ENCODE data around the gene GZMM.
A peak's percentile ranks its signal among the peaks of the same experiment; 100 is the strongest.

Gene GZMM

DNA sequence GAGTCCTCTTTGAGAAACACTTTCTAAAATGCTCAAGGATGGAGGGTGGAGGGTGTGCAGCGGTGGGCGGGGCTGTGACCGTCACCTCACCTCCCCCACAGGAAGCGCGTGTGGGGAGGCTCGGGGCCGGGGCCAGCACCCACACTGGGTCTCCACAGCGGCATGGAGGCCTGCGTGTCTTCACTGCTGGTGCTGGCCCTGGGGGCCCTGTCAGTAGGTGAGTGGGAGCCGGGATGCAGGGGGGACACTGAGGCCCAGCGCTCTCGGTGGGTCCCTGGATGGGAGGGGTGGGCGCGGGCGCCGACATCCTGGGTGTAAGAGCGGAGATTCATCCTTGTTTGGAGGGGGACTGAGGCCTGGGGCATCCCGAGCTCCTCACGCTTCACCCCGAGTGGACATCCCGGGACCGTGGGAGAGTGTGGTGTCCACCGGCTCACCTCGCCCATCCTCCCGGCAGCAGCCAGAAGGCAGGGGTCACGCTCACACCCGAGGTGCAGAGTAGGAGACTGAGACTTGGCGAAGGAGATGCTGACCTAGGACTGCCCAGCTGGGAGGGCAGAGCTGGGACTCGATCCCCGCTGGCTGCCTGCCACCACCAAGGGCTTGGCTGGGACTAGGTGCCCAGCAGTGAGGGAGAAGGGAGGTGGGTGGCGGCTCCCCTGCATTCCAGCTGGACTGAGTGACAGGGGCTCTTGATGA is at the start of gene GZMM:
GZMM (plus strand) TSS at position 144 of the 699 bp plus-strand sequence; CDS start at position 163, 19 bp downstream.
- DNase-seq (ENCODE audit: low read depth in 4 of 4, low spot score in 1 of 4), result peak in 3 of 4 experiments; percentile 42 to 61 (median 56)

DNA sequence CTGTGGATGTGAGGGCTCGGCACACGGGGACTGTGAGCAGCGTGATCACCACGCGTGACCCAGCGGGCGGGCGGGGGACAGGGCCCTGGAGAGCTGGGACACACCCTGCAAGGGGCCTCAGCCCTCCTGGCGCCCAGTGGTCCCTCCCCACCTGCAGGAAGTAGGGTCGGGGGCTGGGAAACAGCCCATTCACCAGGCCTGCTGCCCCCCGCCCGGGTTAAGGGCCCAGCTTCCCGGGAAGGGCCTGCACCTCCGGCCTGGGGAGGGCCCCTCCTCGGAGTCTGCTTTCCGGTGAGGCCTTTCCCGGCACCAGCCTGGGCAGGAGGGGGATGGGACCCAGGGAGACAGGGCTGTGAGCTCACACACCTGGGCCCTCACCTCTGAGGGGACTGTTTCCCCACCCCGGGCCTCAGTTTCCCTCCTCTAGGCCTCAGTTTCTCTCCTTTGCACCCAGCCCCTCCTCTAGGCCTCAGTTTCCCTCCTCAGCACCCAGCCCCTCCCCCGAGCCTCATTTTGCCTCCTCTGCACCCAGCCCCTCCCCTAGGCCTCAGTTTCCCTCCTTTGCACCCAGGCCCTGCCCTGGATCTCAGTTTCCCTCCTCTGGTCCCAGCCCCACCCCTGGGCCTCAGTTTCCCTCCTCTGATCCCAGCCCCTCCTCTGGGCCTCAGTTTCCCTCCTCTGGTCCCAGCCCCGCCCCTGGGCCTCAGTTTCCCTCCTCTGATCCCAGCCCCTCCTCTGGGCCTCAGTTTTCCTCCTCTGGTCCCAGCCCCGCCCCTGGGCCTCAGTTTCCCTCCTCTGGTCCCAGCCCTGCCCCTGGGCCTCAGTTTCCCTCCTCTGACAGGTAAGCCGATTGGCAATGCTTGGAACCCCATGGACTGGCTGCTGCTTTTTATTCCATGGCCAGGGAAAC is 49.4 kb upstream of the GZMM start:
- DNase-seq (ENCODE audit: low read depth in 4 of 4, low spot score in 1 of 4), result no peak

GRCh38 chr19:495081-495401 is 48.8 kb upstream of the GZMM start:
- no peak for DNase-seq (ENCODE audit: low read depth in 4 of 4, low spot score in 1 of 4)

DNA sequence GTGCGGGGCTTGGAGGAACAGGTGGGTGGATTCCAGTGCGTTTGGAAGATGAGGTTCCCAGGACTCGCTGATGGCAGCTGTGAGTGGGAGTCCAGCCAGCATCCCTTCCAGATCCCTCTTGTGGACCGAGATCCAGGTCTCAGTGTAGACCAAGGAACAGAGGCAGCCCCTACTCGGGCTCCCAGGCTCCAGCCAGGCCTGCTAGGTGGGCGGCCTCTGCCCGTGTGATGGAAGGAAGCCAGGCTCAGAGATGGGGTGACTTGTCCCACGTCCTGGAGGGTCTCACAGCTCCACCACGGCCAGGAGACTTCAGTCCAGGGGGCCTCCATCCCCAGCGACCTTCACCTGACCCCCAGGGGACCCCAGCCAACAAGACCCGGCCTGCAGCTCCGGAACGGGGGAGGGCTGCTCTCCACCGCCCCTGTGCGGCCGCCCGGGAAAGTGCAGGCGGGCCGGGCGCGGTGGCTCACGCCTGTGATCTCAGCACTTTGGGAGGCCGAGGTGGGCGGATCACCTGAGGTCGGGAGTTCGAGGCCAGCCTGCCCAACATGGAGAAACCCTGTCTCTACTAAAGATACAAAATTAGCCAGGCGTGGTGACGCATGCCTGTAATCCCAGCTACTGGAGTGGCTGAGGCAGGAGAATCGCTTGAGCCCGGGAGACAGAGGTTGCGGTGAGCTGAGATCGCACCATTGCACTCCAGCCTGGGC is 48.3 kb upstream of the GZMM start:
- no peak for DNase-seq (ENCODE audit: low read depth in 4 of 4, low spot score in 1 of 4)

DNA sequence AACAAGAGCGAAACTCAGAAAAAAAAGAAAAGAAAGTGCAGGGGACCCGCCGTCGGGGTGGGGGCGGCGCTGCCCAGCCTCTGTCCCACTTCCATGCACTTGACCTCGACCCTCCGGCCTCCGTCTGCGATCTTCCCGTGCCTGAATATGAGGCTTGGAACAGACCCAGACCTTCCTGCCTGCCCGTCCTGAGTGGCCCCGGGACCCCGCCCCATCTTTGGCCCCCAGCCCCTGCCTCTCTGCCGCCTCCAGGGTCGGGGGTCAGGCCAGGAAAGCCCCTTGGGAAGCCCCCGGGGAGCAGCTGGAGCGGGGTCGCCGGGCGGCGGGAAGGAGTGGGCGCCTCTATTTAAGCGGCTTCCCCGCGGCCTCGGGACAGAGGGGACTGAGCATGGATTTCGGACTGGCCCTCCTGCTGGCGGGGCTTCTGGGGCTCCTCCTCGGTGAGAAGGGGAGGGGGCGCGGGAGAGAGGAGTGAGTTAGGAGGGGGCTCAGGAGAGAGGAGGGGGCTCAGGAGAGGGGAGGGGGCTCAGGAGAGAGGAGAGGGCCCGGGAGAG is 47.7 kb upstream of the GZMM start, which contains the start of gene MADCAM1:
MADCAM1 (plus strand) TSS at position 375 of the 554 bp plus-strand sequence; CDS start at position 389, 14 bp downstream.
- no peak for DNase-seq (ENCODE audit: low read depth in 4 of 4, low spot score in 1 of 4)

DNA sequence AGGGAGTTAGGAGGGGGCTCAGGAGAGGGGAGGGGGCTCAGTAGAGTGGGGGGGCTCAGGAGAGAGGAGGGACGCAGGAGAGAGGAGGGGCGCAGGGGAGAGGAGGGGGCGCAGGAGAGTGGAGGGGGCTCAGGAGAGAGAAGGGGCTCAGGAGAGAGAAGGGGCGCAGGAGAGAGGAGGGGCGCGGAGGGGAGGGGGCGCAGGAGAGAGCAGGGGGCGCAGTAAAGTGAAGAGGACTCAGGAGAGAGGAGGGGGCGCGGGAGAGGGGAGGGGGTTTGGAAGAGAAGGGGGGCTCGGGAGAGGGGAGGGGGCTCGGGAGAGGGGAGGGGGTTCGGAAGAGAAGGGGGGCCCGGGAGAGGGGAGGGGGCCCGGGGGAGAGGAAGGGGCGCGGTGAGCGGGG is 46.9 kb upstream of the GZMM start:
- no peak for DNase-seq (ENCODE audit: low read depth in 4 of 4, low spot score in 1 of 4)

DNA sequence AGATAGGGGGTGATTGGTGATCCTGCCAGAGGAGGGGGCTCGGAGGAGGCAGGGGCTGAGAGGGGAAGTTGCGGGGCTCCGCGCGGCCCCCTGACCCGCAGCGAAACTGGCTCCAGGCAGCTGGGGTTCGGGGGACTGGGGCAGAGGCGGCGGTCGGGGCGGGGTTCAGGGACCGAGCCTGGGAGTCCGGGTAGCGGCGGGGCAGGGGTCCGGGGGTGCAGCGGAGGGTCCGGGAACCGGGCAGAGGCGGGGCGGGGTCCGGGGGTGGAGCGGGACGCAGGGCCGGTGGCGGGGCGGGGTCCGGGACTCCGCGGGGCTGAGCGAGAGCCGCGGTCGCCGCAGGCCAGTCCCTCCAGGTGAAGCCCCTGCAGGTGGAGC is 46.4 kb upstream of the GZMM start:
- no peak for DNase-seq (ENCODE audit: low read depth in 4 of 4, low spot score in 1 of 4)

DNA sequence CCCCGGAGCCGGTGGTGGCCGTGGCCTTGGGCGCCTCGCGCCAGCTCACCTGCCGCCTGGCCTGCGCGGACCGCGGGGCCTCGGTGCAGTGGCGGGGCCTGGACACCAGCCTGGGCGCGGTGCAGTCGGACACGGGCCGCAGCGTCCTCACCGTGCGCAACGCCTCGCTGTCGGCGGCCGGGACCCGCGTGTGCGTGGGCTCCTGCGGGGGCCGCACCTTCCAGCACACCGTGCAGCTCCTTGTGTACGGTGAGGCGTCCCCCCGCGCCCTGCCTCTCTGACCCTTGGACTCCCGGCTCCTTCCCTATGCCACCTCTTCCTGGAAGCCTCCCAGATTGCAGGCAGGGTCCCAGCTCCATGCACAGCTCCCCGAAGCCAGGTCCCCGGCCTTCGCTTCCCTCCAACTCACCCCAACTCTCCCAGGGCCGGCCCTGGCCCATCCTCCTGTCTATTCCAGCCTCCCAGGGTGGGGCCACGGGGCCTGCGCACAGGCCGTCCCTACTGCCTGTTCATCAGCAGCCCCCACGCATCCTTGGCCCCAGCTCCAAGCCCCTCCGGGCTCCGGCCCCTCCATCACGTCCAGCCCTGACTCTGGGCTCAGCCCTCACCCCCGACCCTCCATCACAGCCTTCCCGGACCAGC is 45.9 kb upstream of the GZMM start:
- DNase-seq (ENCODE audit: low read depth in 4 of 4, low spot score in 1 of 4), result no peak

DNA sequence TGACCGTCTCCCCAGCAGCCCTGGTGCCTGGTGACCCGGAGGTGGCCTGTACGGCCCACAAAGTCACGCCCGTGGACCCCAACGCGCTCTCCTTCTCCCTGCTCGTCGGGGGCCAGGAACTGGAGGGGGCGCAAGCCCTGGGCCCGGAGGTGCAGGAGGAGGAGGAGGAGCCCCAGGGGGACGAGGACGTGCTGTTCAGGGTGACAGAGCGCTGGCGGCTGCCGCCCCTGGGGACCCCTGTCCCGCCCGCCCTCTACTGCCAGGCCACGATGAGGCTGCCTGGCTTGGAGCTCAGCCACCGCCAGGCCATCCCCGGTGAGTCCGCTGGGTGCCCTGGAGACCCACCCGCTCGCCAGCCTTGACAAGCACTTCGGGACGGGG is 45.4 kb upstream of the GZMM start:
- no peak for DNase-seq (ENCODE audit: low read depth in 4 of 4, low spot score in 1 of 4)

DNA sequence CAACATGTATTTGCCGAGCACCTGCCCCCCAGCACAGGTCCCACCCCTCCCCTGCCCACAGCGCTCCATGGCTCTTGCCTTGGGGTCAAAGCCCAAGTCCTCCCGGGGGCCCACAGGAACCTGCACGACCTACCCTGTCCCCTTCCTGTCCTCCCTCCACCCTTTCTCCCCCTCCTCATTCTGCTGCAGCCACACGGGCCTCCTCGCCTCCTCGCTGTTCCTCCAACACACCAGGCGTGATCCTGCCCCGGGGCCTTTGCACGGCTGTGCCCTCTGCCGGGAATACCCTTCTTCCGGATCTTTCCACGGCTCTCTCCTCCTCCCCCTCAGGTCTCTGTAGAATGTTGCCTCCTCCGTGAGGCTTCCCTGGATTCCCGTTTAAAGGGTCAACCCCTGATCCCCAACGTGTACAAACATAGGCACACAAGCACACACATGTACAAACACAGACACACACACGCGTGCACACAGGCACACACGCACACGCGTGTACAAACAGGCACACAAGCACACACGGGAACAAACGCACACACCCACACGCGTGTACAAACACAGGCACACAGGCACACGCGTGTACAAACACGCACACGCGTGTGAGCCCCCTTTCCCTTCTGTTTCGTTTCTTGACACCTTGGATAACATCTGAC is 44.8 kb upstream of the GZMM start:
- DNase-seq (ENCODE audit: low read depth in 4 of 4, low spot score in 1 of 4), result no peak

GRCh38 chr19:501646-502045 is 42.2 kb upstream of the GZMM start:
- no peak for DNase-seq (ENCODE audit: low read depth in 4 of 4, low spot score in 1 of 4)

- DNase-seq (ENCODE audit: low read depth in 4 of 4, low spot score in 1 of 4), result no peak
Measured at GRCh38 chr19:504616-505015, 39.2 kb upstream of the GZMM start.

DNA sequence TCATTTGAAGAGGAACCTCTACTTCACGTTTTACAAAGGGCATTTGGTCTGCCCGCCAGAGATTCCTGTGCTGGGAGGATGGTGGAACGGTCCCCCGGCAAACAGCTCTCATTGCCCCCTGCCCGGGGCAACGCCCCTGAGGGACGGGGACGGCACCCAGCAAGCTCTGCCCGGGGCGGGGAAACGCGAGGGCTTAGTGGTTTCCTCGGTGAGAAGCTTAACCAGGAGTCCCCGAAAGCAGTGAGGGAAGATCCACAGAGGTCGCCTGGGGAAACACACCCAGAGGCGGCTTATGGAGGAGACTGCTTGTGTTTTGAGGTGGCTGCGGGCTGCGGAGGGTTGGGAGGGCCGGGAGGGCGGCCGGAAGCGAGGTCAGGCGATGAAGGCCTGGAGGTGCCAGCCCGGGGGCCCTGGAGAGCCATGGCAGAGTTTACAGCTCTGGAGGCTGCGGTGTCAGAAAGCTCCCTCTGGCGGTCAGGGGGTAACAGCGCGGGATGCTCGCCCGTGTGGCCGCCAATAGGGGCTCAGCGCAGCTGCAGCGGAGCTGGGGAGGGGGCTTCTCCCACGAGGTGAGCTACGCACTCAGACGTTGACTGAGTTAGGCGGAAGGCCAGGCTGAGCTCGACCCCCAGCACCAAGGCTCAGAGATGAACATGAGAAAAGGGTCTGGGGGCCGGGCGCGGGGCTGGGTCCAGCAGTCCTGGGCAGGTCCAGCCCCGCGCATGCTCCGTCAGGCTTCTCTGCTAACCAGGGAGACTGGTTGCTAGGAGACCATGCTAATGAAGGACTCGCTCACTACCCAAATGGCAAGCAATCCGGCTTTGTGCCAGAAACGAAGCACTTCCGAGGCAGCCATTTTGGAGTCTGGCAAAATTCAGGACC is 37.2 kb upstream of the GZMM start:
- peak; percentile 81 to 94 (median 92) for DNase-seq (ENCODE audit: low read depth in 4 of 4, low spot score in 1 of 4)

- peak; percentile 56 to 85 (median 74) for DNase-seq (ENCODE audit: low read depth in 4 of 4, low spot score in 1 of 4)
Measured at GRCh38 chr19:507286-508203, 36.3 kb upstream of the GZMM start, which contains the start of gene TPGS1. TSS of gene TPGS1 (plus strand) at chr19:507497. CDS start at chr19:507507, 10 bp downstream.

DNA sequence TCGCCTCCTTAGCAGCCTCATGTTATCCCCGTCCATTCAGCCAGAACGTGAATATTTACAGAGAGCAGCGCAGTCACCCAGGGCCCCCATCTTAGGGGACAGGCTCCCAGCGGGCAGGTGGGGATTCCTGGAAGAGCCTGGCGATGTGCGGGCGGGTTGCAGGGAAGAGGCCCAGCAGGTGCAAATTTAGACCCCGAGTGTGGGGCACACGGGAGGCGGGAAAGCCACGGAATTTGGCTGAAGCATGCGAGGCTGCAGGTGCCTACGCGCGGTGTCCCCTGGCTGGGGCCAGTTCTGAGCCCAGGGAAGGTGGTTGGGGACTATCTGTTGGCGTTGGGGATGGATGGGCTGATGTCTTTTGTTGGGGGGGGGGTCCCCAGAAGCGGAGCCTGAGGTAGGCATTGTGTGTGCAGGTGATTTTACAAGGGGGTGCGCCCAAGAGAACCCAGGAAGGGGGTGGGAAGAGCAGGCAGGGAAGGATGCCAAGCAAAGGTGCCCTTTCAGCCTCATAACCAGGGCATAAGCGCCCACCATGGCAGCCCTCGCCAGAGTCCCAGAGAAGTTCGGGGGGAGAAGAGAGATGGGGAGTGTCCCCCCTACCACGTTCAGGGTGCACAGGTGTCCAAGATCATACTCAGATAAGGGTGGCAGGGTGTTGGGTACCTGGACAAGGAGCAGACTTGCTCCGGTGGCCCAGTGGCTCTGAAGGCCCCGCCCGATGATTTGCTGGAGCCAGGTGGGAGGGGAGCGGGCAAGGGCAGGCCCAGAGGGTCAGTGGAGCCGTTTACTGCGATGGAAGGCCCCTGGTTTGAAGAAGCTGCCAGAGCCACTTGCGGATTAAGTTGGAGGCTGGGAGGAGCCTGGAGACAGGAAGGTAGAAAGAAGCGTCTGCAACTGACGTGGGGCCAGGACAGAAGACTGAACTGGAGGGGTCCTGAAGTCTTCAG is 35.4 kb upstream of the GZMM start:
- no peak for DNase-seq (ENCODE audit: low read depth in 4 of 4, low spot score in 1 of 4)

DNA sequence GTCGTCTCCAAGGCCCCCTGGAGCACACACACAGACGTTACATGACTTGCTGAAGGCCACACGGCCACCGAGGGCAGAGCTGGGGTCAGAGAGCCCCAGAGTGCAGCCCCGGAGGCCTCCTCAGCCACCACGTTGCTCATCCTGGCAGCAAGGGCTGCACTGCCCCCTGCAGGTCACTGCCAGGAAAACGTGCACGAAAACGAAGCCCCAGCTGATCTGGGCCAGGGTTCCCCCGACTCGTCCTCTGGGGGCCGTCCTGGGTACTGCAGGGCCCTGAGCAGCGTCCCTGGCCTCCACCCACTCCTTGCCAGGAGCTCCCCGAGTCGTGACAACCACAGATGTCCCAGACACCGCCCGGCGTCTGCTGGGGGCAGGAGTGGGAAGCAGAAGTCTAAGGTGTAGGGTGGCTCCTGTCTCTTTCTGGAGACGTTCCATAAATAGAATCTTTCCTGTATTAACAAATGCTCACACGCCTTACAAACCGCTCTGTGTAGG is 33.2 kb upstream of the GZMM start:
- peak; percentile 84 to 91 (median 86) for DNase-seq (ENCODE audit: low read depth in 4 of 4, low spot score in 1 of 4)
